MCF 10A (cell line): ENCODE data around the gene PSMC3IP. TPM values are rescaled to one million over a fixed set of nuclear protein-coding genes. Genes with fewer than 3 reads are reported as not detected.

Experiments used
- BruUV-seq: library from RNA; stranded (reverse); fragments of 400-500 nt; replicated peaks from 2 replicates; lab custom pipeline; 2021; lab: Mats Ljungman, UMichigan
- CTCF ChIA-PET: fragments of 300-600 bp; sonication (Branson Sonifier 250); formaldehyde crosslinking; extraction: SDS; loops from one replicate; lab custom pipeline; 2021; ENCODE audit warnings: antibody characterized with exemption, inconsistent platforms; lab: Yijun Ruan, JAX
- POLR2A ChIA-PET: fragments of 300-600, 350-650 bp; sonication (Branson Sonifier 250); formaldehyde crosslinking; extraction: SDS; loops from one replicate; lab custom pipeline; 2020; ENCODE audit warnings: antibody characterized with exemption, inconsistent platforms; lab: Yijun Ruan, JAX
- DNase-seq: peaks from one replicate; pipeline ENCODE4 v3.0.0-alpha.2; 2018; ENCODE audit not compliant: unreplicated experiment
- H3K27ac Mint-ChIP-seq: one replicate; pipeline ENCODE4 v1.8.0; 2022; ENCODE audit warnings: mild to moderate bottlenecking, low read depth, mixed read lengths; ENCODE audit not compliant: unreplicated experiment
- H3K27me3 Mint-ChIP-seq: one replicate; pipeline ENCODE4 v1.8.0; 2022; ENCODE audit warnings: mixed read lengths; ENCODE audit not compliant: insufficient read depth, unreplicated experiment
- H3K36me3 Mint-ChIP-seq: one replicate; pipeline ENCODE4 v1.8.0; 2022; ENCODE audit warnings: mild to moderate bottlenecking, moderate library complexity, mixed read lengths; ENCODE audit not compliant: insufficient read depth, unreplicated experiment
- H3K4me1 Mint-ChIP-seq: one replicate; pipeline ENCODE4 v1.8.0; 2022; ENCODE audit warnings: mixed read lengths; ENCODE audit not compliant: insufficient read depth, unreplicated experiment
- H3K4me3 Mint-ChIP-seq: one replicate; pipeline ENCODE4 v1.8.0; 2022; ENCODE audit warnings: mild to moderate bottlenecking, moderate library complexity, mixed read lengths; ENCODE audit not compliant: unreplicated experiment
- H3K9me3 Mint-ChIP-seq: one replicate; pipeline ENCODE4 v1.8.0; 2022; ENCODE audit warnings: mixed read lengths; ENCODE audit not compliant: unreplicated experiment
- intact Hi-C: fragments of 100-400 bp; cut with micrococcal nuclease; formaldehyde crosslinking; loops from 2 replicates; pipeline ENCODE4 v1.14.1; 2022
- total RNA-seq: library from RNA; stranded (reverse); gene quantifications from 2 replicates; pipeline ENCODE4 v1.2.3, GENCODE V29; 2022
- TF ChIP-seq, protein P1 (sequence below): fragments of 200-600 bp; IDR thresholded peaks from one replicate; pipeline ENCODE4 v1.8.0; 2022; ENCODE audit warnings: antibody characterized with exemption, mild to moderate bottlenecking; ENCODE audit not compliant: unreplicated experiment

The PSMC3IP gene
- total RNA-seq, 1 experiment from 2014 or later: 12.0 TPM

DNA sequence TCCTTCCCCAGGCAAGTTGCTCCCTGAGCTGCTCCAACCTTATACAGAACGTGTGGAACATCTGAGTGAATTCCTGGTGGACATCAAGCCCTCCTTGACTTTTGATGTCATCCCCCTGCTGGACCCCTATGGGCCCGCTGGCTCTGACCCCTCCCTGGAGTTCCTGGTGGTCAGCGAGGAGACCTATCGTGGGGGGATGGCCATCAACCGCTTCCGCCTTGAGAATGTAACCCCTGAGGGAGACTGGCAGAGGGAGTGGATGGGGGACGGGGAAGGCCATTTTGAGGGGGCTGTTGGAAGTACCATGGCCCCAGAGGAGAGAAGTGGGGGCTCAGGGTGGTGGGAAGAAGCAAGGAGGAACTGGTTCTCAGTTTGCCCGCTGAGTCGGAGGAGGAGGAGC is 13.6 kb downstream of the PSMC3IP start:
- TF ChIP-seq, protein P1, sequence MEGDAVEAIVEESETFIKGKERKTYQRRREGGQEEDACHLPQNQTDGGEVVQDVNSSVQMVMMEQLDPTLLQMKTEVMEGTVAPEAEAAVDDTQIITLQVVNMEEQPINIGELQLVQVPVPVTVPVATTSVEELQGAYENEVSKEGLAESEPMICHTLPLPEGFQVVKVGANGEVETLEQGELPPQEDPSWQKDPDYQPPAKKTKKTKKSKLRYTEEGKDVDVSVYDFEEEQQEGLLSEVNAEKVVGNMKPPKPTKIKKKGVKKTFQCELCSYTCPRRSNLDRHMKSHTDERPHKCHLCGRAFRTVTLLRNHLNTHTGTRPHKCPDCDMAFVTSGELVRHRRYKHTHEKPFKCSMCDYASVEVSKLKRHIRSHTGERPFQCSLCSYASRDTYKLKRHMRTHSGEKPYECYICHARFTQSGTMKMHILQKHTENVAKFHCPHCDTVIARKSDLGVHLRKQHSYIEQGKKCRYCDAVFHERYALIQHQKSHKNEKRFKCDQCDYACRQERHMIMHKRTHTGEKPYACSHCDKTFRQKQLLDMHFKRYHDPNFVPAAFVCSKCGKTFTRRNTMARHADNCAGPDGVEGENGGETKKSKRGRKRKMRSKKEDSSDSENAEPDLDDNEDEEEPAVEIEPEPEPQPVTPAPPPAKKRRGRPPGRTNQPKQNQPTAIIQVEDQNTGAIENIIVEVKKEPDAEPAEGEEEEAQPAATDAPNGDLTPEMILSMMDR: no peak
- ChIA-PET CTCF (interaction anchor here (0.5 to 1.2 kb wide), 8 partner anchors 10 to 446 kb away, joined by 3 to 5 read pairs (median 4); no protein-coding TSS in a partner anchor), POLR2A (interaction anchor here (0.7 to 6.2 kb wide), 7 partner anchors 10 to 880 kb away, joined by 3 to 51 read pairs (median 8); partner anchors contain the start of genes PSMC3IP and TUBG1)
- H3K36me3 Mint-ChIP-seq: peaks cover 20% of the 10 kb centered on the region
- no peaks in the 10 kb centered on the region for H3K9me3 Mint-ChIP-seq
- H3K27ac Mint-ChIP-seq: no peak overlapping the region
- DNase-seq: no peak
- intact Hi-C loops: no loop called here
- peak overlapping the region; percentile 94 for H3K4me3 Mint-ChIP-seq
- H3K27me3 Mint-ChIP-seq: no peaks in the 10 kb centered on the region
- no TSS peak for BruUV-seq
- peaks cover 24% of the 10 kb centered on the region for H3K4me1 Mint-ChIP-seq

DNA sequence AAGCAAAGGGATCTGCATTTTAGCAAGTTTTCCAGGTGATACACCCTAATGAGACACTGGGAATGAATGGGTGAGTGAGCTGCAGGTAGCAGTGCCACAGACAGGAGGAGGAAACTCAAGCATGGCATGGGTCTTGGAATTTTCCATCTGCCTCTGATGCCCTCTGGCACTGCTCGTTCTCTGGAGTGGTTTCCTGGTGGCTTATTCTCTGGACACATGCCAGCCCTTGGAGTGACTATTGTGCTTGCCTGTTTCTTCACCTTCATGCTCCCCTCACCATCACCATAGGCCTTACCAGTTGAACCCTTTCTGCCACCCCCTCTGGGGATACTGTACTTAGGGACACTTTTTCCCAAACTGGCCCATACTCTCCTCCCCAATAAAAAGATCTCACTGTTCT is 14.0 kb downstream of the PSMC3IP start:
- H3K4me3 Mint-ChIP-seq: peak overlapping the region; percentile 94
- peaks cover 24% of the 10 kb centered on the region for H3K4me1 Mint-ChIP-seq
- no peaks in the 10 kb centered on the region for H3K27me3 Mint-ChIP-seq
- no peaks in the 10 kb centered on the region for H3K9me3 Mint-ChIP-seq
- peaks cover 19% of the 10 kb centered on the region for H3K36me3 Mint-ChIP-seq
- TF ChIP-seq, protein P1: no peak
- no peak overlapping the region for H3K27ac Mint-ChIP-seq
- DNase-seq: peak; percentile 85
- BruUV-seq: no TSS peak
- ChIA-PET POLR2A (interaction anchor here (0.6 to 2.5 kb wide), 13 partner anchors 9 to 881 kb away, joined by 3 to 22 read pairs (median 4); partner anchors contain the start of genes CAVIN1, NAGLU, PLEKHH3 and PSMC3IP), CTCF (interaction anchor here (0.6 to 1.3 kb wide), 5 partner anchors 16 to 446 kb away, joined by 3 to 5 read pairs (median 4); no protein-coding TSS in a partner anchor)
- intact Hi-C loops: no loop called here

DNA sequence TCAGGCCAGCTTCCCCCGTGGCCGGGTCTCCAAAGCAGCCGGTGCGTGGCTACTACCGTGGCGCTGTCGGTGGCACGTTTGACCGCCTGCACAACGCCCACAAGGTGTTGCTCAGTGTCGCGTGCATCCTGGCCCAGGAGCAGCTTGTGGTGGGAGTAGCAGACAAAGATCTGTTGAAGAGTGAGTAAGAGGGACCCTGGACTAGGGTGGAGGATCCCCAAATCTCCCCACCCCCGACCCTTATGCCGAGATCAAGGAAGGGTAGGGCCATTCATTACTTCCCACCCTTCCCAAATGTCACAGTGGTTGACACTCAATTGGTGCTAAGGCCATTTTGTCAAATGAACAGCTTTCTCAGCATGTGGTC is 14.4 kb downstream of the PSMC3IP start:
- Mint-ChIP-seq H3K4me3 (peak overlapping the region; percentile 94), H3K36me3 (peaks cover 19% of the 10 kb centered on the region), H3K4me1 (peaks cover 24% of the 10 kb centered on the region), H3K27me3 (no peaks in the 10 kb centered on the region), H3K27ac (peak overlapping the region; percentile 96), H3K9me3 (no peaks in the 10 kb centered on the region)
- TF ChIP-seq, protein P1: no peak
- POLR2A ChIA-PET: interaction anchor here (0.6 to 2.5 kb wide), 13 partner anchors 9 to 881 kb away, joined by 3 to 22 read pairs (median 4); partner anchors contain the start of genes CAVIN1, NAGLU, PLEKHH3 and PSMC3IP
- intact Hi-C loops: no loop called here
- no TSS peak for BruUV-seq
- CTCF ChIA-PET: interaction anchor here (0.6 to 1.3 kb wide), 5 partner anchors 15 to 730 kb away, joined by 3 to 4 read pairs (median 4); no protein-coding TSS in a partner anchor
- no peak for DNase-seq

DNA sequence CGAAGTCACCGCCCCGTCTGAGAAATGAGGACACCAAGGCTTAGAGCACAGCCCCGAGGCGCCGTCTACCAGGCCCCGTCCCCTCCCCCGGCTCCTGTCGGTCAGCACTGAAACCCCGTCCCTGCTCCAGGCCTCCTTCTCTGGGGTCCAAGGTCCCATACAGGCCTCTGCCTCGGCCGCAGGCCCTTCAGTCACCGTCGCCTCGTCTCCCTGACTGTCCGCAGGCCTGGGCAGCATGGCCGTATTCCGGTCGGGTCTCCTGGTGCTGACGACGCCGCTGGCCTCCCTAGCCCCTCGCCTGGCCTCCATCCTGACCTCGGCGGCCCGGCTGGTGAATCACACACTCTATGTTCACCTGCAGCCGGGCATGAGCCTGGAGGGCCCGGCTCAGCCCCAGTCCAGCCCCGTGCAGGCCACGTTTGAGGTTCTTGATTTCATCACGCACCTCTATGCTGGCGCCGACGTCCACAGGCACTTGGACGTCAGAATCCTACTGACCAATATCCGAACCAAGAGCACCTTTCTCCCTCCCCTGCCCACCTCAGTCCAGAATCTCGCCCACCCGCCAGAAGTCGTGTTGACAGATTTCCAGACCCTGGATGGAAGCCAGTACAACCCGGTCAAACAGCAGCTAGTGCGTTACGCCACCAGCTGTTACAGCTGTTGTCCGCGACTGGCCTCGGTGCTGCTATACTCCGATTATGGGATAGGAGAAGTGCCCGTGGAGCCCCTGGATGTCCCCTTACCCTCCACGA is 15.0 kb downstream of the PSMC3IP start:
- ChIA-PET CTCF (interaction anchor here (0.6 to 1.3 kb wide), 3 partner anchors 16 to 729 kb away, joined by 3 to 4 read pairs (median 4); no protein-coding TSS in a partner anchor), POLR2A (interaction anchor here (0.7 to 2.5 kb wide), 13 partner anchors 8 to 882 kb away, joined by 3 to 22 read pairs (median 4); partner anchors contain the start of genes CAVIN1, NAGLU, PLEKHH3 and PSMC3IP)
- H3K36me3 Mint-ChIP-seq: peaks cover 19% of the 10 kb centered on the region
- no peaks in the 10 kb centered on the region for H3K27me3 Mint-ChIP-seq
- H3K4me1 Mint-ChIP-seq: peaks cover 20% of the 10 kb centered on the region
- BruUV-seq: TSS peak; percentile 47
- peak overlapping the region; percentile 94 for H3K4me3 Mint-ChIP-seq
- no peaks in the 10 kb centered on the region for H3K9me3 Mint-ChIP-seq
- peak; percentile 30 for DNase-seq
- intact Hi-C loops: no loop called here
- peak overlapping the region; percentile 96 for H3K27ac Mint-ChIP-seq
- TF ChIP-seq, protein P1: no peak
